ENCODE measurements around the gene PCDHGA1. TPM values are rescaled to one million over a fixed set of nuclear protein-coding genes. Genes with fewer than 3 reads are reported as not detected.

The PCDHGA1 gene
- total RNA-seq, 2 experiments from 2014 or later = 0.07 TPM; not detected in 1

GRCh38 chr5:141475625-141476131 lies 145.4 kb downstream of the PCDHGA1 start, which contains the start of gene PCDHGC3:
Gene PCDHGC3, plus strand, starts transcription at chr5:141475966. Its CDS starts 151 bp downstream, at chr5:141476117.
- no peaks in the 10 kb centered on the region for H3K9me3 Mint-ChIP-seq
- CTCF ChIA-PET = interaction anchor here (0.6 to 4.7 kb wide), 13 partner anchors 10 to 106 kb away, joined by 3 to 28 read pairs (median 6); partner anchors contain the start of genes PCDHGA10, PCDHGA11, PCDHGB3 and PCDHGB5

GRCh38 chr5:141476132-141476911 lies 146.0 kb downstream of the PCDHGA1 start:
- DNase-seq (peak; percentile 18), ATAC-seq (no peak)
- Mint-ChIP-seq H3K36me3 (ENCODE audit: low read depth) (no peaks in the 10 kb centered on the region), H3K4me1 (ENCODE audit: low read depth) (peaks cover 25% of the 10 kb centered on the region), H3K9me3 (no peaks in the 10 kb centered on the region), H3K4me3 (peak overlapping the region; percentile 77), H3K27ac (no peak overlapping the region), H3K27me3 (peaks cover 55% of the 10 kb centered on the region)
- TF ChIP-seq CTCF (IDR thresholded peaks at IDR 0.05) = no peak
- intact Hi-C loops (cut with micrococcal nuclease) = no loop called here
- POLR2A ChIA-PET = interaction anchor here (0.5 kb wide), 1 partner anchor 830 kb away, joined by 3 read pairs; no protein-coding TSS in a partner anchor
- CTCF ChIA-PET = interaction anchor here (0.9 to 4.7 kb wide), 7 partner anchors 9 to 106 kb away, joined by 3 to 28 read pairs (median 9); partner anchors contain the start of genes PCDHGA10 and PCDHGB3

More at GRCh38 chr5:141475625-141476131, 145.4 kb downstream of the PCDHGA1 start, which contains the start of gene PCDHGC3:
- DNase-seq = peak; percentile 69
- TF ChIP-seq CTCF (IDR thresholded peaks at IDR 0.05) = peak; percentile 24
- intact Hi-C loops (cut with micrococcal nuclease) = no loop called here
- Mint-ChIP-seq H3K27ac (no peak within 1 kb of the TSS), H3K4me1 (ENCODE audit: low read depth) (peaks cover 25% of the 10 kb centered on the region), H3K27me3 (peaks cover 52% of the 10 kb centered on the region), H3K4me3 (peak within 1 kb of the TSS; percentile 77), H3K36me3 (ENCODE audit: low read depth) (no peaks in the 10 kb centered on the region)
- POLR2A ChIA-PET = interaction anchor here (0.5 kb wide), 1 partner anchor 829 kb away, joined by 3 read pairs; no protein-coding TSS in a partner anchor
- ATAC-seq = peak; percentile 91

GRCh38 chr5:141477044-141477575 lies 146.8 kb downstream of the PCDHGA1 start:
- Mint-ChIP-seq H3K4me3 (peak overlapping the region; percentile 77), H3K4me1 (ENCODE audit: low read depth) (peaks cover 25% of the 10 kb centered on the region), H3K36me3 (ENCODE audit: low read depth) (no peaks in the 10 kb centered on the region), H3K27me3 (peaks cover 56% of the 10 kb centered on the region), H3K27ac (no peak overlapping the region), H3K9me3 (no peaks in the 10 kb centered on the region)
- no peak for ATAC-seq
- intact Hi-C loops (cut with micrococcal nuclease) = no loop called here
- POLR2A ChIA-PET = interaction anchor here (1.2 kb wide), 1 partner anchor 37 kb away, joined by 5 read pairs; no protein-coding TSS in a partner anchor
- TF ChIP-seq CTCF (IDR thresholded peaks at IDR 0.05) = no peak
- CTCF ChIA-PET = interaction anchor here (0.8 to 4.7 kb wide), 6 partner anchors 12 to 87 kb away, joined by 3 to 28 read pairs (median 6); no protein-coding TSS in a partner anchor
- DNase-seq = no peak

- ATAC-seq = no peak
- Mint-ChIP-seq H3K4me1 (ENCODE audit: low read depth) (peaks cover 25% of the 10 kb centered on the region), H3K36me3 (ENCODE audit: low read depth) (no peaks in the 10 kb centered on the region), H3K9me3 (no peaks in the 10 kb centered on the region), H3K27me3 (peaks cover 61% of the 10 kb centered on the region), H3K27ac (no peak overlapping the region), H3K4me3 (no peak overlapping the region)
- ChIA-PET CTCF (interaction anchor here (0.8 to 4.7 kb wide), 7 partner anchors 12 to 86 kb away, joined by 3 to 28 read pairs (median 3); no protein-coding TSS in a partner anchor), POLR2A (interaction anchor here (1.2 kb wide), 1 partner anchor 36 kb away, joined by 5 read pairs; no protein-coding TSS in a partner anchor)
- TF ChIP-seq CTCF (IDR thresholded peaks at IDR 0.05) = no peak
- intact Hi-C loops (cut with micrococcal nuclease) = no loop called here
- DNase-seq = no peak
These were observed 147.5 kb downstream of the PCDHGA1 start for GRCh38 chr5:141477815-141478214.

Data from activated CD8-positive, alpha-beta T cell treated with anti-CD3 and anti-CD28 coated beads for 36 hours (primary cell).